GM18526 (cell line): ENCODE measurements around the gene SCGN.

ENCODE experiments used
- POLR2A ChIP-seq: IDR thresholded peaks from 3 replicates; pipeline ENCODE4 v1.6.1; 2011; ENCODE audit not compliant: insufficient read length; ENCODE audit errors: extremely low read depth

Gene SCGN

DNA sequence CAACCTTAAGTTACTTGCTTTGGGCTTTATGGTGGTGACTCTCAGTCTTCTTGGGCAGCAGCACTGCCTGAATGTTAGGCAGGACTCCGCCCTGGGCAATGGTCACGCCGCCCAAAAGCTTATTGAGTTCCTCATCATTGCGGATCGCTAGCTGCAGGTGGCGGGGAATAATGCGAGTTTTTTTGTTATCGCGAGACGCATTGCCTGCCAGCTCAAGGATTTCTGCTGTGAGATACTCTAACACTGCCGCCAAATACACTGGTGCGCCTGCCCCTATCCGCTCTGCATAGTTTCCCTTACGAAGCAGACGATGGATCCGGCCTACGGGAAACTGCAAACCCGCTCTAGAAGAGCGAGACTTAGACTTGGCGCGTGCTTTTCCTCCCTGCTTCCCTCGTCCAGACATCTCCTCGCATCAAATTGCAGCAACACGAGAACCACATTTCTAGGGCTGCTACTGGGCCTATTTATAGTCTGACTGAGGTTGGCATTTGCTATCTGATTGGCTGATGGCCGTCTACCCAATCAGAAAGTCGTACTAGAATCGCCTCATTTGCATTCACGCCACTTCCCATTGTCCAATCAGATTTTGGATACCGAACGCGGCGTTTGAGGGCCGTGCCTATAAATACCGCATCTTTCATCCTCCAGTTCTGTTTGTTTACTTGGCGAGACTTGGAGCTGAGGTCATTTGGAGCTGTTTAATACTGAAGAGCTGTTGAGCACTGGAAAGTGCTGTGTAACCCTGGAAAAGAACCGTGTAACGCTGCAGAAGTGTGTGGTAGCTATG lies 74.3 kb downstream of the SCGN start:
- no peak for TF ChIP-seq POLR2A

DNA sequence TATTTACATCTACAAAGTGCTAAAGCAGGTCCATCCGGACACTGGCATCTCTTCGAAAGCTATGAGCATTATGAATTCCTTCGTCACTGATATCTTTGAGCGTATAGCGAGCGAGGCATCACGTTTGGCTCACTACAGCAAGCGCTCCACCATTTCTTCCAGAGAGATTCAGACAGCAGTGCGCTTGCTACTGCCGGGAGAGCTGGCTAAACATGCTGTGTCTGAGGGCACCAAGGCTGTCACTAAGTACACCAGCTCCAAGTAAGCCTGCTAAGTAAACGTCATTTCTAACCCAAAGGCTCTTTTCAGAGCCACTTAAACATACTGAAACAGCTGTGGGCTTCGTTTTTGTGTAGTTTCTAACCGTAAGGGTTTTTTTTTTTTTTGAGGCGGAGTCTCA lies 75.0 kb downstream of the SCGN start:
- TF ChIP-seq POLR2A = no peak

DNA sequence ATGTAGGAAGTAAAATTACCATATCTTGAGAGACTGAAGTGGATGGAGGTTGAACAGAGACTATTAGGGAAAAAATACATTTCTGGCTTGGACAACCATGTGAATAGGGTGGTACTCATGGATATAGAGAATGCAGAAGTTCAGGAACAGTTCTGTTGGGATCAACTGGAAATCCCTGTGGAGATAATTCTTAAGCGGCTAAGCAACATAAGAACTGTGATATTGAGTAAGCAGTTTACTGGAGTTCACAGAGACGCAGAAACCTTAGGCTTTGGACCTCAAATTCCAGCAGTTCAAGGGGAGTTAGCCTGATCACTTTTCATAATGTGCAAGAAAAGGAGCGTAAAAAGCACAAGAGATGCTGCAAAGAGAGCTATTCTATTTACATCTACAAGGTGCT lies 78.9 kb downstream of the SCGN start:
- no peak for TF ChIP-seq POLR2A

DNA sequence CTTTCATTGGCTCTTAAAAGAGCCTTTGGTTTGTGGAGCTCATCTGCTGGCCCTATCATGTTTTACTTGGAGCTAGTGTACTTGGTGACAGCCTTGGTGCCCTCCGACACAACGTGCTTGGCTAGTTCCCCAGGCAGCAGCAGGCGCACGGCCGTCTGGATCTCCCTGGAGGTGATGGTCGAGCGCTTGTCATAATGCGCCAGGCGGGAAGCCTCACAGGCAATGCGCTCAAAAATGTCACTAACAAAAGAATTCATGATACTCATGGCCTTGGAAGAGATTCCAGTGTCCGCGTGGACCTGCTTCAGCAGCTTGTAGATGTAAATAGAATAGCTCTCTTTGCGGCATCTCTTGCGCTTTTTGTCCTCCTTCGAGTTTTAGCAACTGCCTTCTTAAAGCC lies 79.7 kb downstream of the SCGN start:
- no peak for TF ChIP-seq POLR2A

DNA sequence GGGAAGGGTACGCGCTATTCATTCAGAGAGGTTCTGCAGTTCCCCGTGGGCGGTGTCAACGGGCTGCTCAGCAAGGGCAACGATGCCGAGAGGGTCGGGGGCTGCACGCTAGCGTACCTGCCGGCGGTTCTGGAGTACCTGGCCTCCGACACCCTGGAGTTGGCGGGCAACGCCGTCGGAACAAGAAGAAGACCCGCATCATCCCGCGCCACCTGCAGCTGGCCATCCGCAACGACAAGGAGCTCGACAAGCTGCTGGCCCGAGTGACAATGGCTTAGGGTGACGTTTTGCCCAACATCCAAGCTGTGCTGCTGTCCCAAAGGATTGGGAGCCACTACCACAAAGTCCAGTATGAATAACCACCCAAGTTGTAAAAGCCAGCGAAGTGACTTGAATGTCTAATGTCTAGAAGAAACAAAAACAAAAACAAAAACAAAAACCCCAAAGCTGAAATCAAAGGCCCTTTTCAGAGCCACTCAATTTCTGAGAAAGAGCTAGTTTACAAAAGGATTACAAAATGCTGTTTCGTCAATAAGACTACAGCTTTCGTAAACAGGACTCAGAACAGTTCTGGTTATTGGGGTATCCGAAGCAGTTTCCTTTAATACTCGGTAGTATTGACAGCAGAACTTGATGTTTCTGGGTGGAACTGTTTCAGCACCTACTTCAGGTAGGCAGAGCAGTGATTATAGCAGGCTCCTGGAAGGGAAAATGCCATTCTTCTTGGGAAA lies 80.6 kb downstream of the SCGN start:
- TF ChIP-seq POLR2A = no peak

DNA sequence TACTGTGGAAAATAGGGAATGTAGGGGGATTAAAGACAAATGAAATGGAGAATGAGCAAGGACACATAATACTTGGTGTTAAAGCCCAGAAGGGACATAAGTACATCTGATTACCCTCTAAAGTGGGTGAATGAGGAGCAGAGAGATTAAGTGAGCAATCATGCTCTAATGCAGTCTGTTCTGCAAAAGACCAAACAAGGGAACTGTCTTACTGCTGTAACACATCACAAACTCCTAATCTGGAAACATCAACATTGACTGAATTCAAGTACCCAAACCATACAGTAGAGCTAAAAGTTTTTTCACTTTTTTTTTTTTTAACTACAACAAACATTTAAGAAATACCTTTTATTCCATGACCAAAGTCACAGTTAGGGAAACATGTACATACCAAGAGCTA lies 83.2 kb downstream of the SCGN start:
- TF ChIP-seq POLR2A = no peak

DNA sequence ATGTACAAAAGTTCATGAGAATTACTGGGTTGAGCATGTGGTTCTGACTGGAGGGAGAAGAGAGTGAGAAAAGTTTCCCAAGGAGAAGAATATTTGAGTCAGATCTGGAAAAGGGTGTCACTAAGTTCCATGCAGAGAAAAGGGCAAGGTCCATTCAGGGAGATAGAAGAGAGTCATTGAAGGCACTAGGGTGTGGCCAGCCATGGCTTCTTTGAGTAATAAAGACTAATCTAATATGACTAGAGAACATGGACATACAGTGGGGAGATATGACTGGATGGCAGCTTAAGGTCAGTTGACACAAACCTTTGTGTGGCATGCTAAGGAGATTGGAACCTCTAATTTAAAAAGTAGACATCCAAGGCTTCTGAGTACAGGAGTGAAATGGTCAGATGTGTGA lies 91.9 kb downstream of the SCGN start:
- no peak for TF ChIP-seq POLR2A

DNA sequence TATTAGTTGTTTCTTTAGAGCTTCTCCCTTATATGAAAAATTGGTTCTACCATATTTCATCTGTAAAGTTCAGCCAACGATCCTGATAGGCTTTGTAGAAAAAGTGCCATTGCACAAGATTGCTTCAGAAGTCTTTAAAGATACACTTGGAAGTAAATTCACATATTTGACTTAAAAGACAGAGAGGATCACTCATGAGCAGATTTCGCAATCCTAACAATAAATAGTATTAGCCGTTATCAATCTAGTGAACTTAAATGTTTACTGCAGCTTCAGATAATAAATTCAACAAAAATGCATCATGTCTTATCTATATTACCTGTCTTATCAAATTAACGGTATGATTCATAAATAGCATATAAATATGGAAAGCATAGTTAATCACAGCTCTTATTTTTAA lies 93.8 kb downstream of the SCGN start:
- no peak for TF ChIP-seq POLR2A

DNA sequence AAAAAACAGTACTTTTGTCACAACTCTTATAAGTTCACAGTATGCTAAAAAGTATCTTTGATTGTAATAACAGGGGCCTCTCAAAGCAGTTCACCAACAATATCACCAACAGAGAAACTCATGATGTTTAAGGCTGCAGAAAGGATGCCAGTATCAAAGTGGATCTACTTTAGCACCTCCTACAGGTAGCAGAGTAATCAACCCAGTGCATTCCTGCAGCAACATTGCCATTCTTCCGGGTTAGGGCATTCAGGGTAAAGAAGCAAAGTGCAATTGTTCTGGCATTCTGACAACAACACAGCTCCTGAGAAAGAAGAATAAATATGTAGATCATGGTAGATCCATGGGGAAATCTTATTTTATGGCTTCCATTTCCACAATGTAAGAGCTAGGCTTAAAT lies 95.0 kb downstream of the SCGN start:
- no peak for TF ChIP-seq POLR2A

DNA sequence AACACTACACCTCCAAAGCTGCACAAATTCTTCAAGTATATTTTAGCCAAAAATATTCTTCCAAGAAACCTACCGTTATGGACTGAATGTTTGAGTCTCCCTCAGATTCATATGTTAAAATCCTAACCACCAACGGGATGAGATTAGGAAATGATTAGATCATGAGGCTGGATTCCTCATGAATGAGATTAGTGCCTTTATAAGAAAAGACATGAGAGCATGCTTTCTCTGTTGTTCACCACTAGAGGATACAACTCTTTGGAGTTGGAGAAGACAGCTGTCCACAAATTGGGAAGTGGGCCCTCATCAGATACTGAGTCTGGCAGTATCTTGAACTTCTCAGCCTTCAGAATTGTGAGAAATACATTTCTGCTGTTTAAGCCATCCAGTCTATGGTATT lies 95.5 kb downstream of the SCGN start:
- TF ChIP-seq POLR2A = no peak

DNA sequence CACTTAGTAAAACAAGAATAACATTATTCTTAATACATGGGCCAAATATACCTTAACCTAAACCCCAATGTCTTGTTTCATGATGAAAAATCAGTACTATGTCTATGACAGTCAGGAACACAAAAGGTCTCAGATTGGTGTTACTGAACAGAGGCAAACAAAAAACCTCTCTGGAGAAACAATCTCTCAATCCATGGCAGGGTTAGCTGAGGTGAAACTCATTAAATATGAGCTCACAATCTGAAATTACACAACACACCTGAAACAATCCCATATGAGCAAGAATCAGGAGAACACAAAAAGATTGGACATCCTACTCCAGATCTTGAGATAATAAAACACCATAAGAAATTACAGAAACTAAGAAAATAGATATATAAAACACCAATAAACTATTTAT lies 96.0 kb downstream of the SCGN start:
- no peak for TF ChIP-seq POLR2A

DNA sequence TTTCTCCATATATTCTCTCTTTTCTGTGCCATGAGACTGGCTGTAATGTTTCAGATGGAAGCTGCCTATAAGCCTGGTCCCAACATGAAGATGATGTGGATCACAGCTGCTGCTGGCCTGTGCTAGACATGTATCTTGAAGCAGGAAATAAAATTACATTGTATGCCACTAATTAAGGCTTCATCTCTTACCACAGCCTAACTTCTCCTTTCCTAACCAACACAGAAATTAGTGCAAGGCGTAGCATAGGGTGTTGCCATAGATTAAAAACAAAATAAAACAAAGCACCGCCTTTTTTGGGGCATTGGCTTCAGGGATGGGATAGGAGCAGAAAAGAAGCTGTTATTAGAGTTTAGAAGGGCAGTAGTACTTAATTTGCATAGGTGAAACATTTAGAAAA lies 97.8 kb downstream of the SCGN start:
- TF ChIP-seq POLR2A = no peak

DNA sequence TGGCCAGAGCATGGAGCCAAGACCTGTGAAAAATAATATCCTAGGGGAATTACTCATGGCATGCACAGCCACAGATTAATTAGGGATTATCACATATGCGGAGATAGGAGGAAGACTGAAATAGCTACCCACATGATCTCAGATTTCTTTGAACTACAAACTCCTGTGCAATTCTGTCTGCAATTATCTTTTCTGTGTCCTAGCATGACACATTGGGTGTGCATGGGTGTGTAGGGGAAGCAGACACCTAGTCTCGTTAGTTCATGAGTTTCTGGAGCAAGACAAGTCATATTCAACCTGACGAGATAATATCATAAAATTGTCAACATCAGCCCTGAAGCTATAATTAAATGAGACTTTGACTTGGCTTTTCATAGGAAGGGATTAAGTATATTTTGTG lies 98.9 kb downstream of the SCGN start:
- no peak for TF ChIP-seq POLR2A
